ENCODE results near the gene SFXN4.
"Not testable (repeated sequence)": the region's sequence is repeated elsewhere in the genome, so short reads cannot be mapped to it uniquely, and the experiment has no call there.

GRCh38 chr10:119105899-119106298 lies 59.6 kb downstream of the SFXN4 start:
- TF ChIP-seq CTCF, POLR2AphosphoS5, POLR2A (IDR thresholded peaks at IDR 0.05): not testable (repeated sequence)

Measured in gastroesophageal sphincter (tissue), 3 donors.